ENCODE measurements around the gene TMEM61. TPM values are rescaled to one million over a fixed set of nuclear protein-coding genes. Genes with fewer than 3 reads are reported as not detected.
"Not testable (repeated sequence)": the region's sequence is repeated elsewhere in the genome, so short reads cannot be mapped to it uniquely, and the experiment has no call there.

Gene TMEM61
- total RNA-seq, 1 donor from 2014 or later = not detected

DNA sequence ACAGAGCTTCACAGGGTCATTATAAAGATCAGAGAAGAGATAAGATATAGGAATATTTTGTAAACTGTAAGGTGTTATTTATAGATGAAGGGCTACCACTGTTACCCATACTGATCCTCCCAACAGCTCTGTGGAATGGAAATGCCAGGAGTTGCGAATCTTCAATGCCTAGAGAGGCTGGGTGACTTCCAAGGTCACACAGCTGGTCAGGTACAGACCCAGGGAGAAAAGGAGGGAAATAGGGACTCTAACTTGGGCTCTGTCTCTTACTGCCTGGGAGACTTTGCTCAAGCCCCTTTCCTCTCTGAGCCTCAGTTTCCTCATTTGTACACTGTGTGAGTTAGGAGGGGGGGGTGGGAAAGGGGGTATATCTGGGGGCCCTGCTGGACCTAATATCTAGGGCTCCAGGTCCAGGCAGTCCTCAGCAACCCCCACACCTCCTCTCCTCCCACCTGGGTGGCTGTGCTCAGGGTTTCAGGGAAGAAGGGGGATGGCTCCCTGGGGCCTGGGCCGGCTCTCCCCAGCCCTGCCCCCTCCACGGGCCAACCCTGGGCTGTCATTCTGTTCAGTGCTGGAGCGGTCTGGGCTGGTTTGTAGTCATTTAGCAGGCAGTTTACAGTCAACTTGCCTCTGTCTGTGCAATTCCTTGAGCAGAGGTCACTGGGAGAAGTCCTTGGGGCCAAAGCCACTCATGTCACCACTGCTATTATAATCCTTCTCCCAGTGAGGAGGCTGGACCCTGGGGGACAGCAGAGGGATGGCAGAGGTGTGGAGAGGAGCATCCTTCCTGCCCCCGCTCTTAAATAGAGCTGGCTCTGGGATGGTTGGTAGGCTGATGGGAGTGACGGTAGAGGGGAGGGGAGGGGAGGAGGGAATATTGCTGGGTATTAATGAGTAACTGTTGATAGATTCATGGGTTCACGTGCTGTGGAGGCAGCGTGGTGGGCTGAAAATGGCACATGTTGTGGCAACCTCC is 20.0 kb downstream of the TMEM61 start:
- no peak for DNase-seq (ENCODE audit: low read depth in 2 of 2)

- no peak for DNase-seq (ENCODE audit: low read depth in 2 of 2)
These were observed 20.9 kb downstream of the TMEM61 start for GRCh38 chr1:55001311-55001710.

DNA sequence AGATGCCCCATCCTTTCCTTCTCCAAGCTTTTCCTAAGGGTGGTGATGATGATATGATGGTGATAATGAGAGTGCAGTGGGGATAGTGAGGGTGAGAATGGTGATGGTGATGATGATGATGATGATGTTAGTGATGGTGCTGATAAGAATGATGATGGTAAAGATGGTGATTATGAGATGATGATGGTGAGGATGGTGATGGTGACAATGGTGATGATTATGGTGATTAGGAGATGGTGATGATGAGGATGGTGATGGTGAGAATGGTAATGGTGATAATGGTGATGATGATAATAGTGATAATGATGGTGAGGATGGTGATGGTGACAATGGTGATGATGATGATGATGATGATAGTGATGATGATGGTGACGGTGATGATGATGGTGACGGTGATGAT is 22.3 kb downstream of the TMEM61 start:
- no peak for DNase-seq (ENCODE audit: low read depth in 2 of 2)

- no peak for DNase-seq (ENCODE audit: low read depth in 2 of 2)
These were observed 25.1 kb downstream of the TMEM61 start for GRCh38 chr1:55005351-55006140.

- DNase-seq (ENCODE audit: low read depth in 2 of 2) = no peak
These were observed 26.5 kb downstream of the TMEM61 start for GRCh38 chr1:55006931-55007330.

DNA sequence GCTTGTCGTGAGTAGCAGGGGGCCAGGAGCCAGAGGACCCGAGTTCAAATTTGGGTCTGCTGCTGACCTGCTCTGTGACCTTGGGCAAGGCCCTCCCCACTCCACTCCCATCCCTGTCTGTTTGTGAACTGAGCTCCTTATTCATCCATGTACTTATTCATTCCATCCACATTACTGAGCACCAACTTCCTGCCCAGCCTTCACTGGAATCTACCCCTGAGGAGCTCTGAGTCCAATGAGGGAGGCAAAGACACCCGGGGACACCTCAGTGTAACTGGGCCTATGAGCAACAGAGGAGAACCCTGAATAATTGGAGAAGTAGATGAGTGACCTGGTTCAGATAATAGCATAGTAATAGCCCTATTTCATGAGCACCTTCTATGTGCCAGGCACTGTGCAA is 27.2 kb downstream of the TMEM61 start:
- DNase-seq (ENCODE audit: low read depth in 2 of 2) = peak in 1 of 2 donors; percentile 18

DNA sequence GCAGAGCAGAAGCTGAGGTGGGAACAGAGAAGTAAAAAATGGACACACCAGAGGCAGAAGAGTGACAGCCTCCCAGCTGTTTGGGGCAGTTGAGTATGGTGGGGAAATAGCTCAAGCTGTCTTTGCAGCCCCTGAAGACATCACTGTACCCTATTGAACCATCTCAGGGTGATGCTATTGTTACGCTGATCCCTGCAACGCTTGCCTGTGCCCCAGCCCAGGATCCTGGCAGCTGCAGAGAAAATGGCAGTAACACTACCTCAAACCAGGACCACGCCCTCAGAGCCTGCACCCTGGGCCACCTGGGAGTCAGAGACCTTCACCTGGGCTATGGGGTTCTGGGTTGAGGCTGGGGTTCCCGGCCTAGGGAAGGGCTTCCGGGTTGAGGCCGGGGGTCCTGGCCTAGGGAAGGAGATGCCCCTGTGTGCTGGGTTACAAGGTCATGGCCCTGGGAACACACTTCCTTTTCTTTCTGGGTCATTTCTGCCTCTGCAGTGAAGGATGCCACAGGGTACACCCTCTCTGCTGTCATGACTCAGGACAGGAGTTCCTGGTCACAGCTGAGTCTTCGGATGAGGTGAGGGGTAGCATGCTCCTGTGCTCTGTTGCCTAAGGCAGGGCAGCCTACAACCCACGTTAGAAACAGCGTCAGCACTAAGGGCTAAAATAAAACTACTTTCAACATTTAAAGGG is 29.9 kb downstream of the TMEM61 start:
- DNase-seq (ENCODE audit: low read depth in 2 of 2) = no peak

- no peak for DNase-seq (ENCODE audit: low read depth in 2 of 2)
These were observed 30.4 kb downstream of the TMEM61 start for GRCh38 chr1:55010887-55011217.

DNA sequence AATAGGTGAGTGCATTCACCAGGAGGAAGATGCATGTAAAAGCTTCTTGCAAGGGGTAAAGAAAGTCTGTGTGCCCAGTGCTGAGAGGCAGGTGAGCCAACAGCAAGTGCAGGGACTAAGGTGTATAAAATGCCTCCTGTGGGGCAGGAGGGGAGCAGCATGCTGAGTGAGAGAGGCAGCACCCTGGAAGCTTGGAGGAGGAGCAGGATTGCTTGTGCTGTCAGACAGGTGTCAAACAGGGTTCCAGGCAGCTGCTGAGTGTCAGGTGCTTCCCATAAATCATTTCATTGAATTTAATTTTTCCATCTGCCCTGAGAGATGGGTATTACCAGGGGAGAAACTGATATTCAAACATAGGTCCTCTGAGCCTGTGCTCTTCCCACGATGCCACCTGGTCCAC is 32.2 kb downstream of the TMEM61 start:
- no peak for DNase-seq (ENCODE audit: low read depth in 2 of 2)

GRCh38 chr1:55015123-55015522 is 34.7 kb downstream of the TMEM61 start:
- DNase-seq (ENCODE audit: low read depth in 2 of 2) = no peak

GRCh38 chr1:55015731-55016620 is 35.5 kb downstream of the TMEM61 start:
- no peak for DNase-seq (ENCODE audit: low read depth in 2 of 2)

GRCh38 chr1:55018395-55018794 is 38.0 kb downstream of the TMEM61 start:
- no peak for DNase-seq (ENCODE audit: low read depth in 2 of 2)

DNA sequence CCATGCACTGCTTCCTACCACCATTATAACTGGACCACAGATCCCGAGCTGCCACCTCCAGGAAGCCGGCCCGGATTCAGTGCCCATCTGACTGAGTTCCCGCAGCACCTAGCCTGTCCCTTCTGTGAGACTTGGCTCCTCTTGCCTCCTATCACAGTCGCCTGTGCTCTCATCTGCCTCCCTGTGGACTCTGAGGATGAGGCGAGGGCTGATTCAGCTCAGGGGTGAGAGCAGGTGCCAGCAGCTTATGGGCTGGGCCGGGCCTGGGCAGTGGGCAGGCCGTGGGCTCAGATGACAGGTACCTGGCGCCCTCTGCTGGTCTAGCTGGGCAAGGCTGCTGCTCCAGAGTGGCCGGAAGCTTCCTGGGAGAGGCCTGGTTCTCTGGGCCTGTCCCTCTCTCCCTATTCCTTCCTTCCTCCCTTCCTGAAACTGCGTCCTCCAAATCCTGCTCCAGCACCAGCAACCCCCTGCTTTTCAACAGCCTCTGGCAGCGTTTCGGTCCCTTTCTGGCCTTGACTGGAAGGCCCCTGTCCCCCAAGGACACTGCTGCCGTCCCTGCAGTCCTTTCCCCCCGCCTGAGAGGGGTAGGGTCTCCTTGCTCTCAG is 41.6 kb downstream of the TMEM61 start:
- peak; percentile 77 to 88 for DNase-seq (ENCODE audit: low read depth in 2 of 2)

GRCh38 chr1:55024163-55024562 is 43.7 kb downstream of the TMEM61 start:
- not testable (repeated sequence) for DNase-seq (ENCODE audit: low read depth in 2 of 2)

DNA sequence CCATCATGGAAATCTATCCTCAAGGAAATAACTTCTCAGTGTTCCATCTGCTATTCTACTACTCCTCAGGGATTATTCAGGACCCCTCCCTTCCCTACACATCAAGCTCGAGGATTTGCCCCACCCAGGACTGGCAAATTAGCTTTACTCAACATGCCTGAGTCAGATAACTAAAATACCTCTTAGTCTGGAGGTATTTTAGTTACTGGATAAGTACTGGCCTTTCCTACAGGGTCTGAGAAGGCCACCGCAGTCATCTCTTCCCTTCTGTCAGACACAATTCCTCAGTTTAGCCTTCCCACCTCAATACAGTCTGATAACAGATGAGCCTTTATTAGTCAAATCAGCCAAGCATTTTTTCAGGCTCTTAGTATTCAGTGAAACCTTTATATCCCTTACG is 46.3 kb downstream of the TMEM61 start:
- DNase-seq (ENCODE audit: low read depth in 2 of 2) = not testable (repeated sequence)

- not testable (repeated sequence) for DNase-seq (ENCODE audit: low read depth in 2 of 2)
These were observed 50.7 kb downstream of the TMEM61 start for GRCh38 chr1:55031098-55031497.

- DNase-seq (ENCODE audit: low read depth in 2 of 2) = no peak
These were observed 52.8 kb downstream of the TMEM61 start for GRCh38 chr1:55033265-55033614.

GRCh38 chr1:55034476-55035133 is 54.2 kb downstream of the TMEM61 start:
- DNase-seq (ENCODE audit: low read depth in 2 of 2) = no peak

- no peak for DNase-seq (ENCODE audit: low read depth in 2 of 2)
These were observed 55.5 kb downstream of the TMEM61 start for GRCh38 chr1:55035904-55036303.
